WTC11 (cell line): Measurements from ENCODE around the gene UBE2D2. TPM values are rescaled to one million over a fixed set of nuclear protein-coding genes. Genes with fewer than 3 reads are reported as not detected.

Experiments used
- ATAC-seq: fragments of 200-7000 bp; cut with Tn5 transposase; 2 replicates; pipeline ENCODE4 v1.10.0; 2021; ENCODE audit warnings: mild to moderate bottlenecking, moderate library complexity
- CTCF ChIA-PET: fragments of 300-600 bp; sonication (Branson Sonifier 250); formaldehyde crosslinking; loops from one replicate; lab custom pipeline; 2021; ENCODE audit warnings: antibody characterized with exemption; lab: Charles Lee
- POLR2A ChIA-PET: fragments of 350-600 bp; sonication (Branson Sonifier 250); formaldehyde crosslinking; loops from one replicate; lab custom pipeline; 2021; ENCODE audit warnings: antibody characterized with exemption; lab: Charles Lee
- DNase-seq: peaks from one replicate; pipeline ENCODE4 v3.0.0; 2021; ENCODE audit warnings: low spot score
- H3K27ac Mint-ChIP-seq: 2 replicates; pipeline ENCODE4 v1.8.0; 2021; ENCODE audit warnings: mixed read lengths
- H3K27me3 Mint-ChIP-seq: 2 replicates; pipeline ENCODE4 v1.8.0; 2021; ENCODE audit warnings: low read depth, mild to moderate bottlenecking, moderate library complexity, mixed read lengths
- H3K36me3 Mint-ChIP-seq: 2 replicates; pipeline ENCODE4 v1.8.0; 2021; ENCODE audit warnings: mixed read lengths
- H3K4me1 Mint-ChIP-seq: 2 replicates; pipeline ENCODE4 v1.8.0; 2022; ENCODE audit warnings: mixed read lengths
- H3K4me3 Mint-ChIP-seq: 2 replicates; pipeline ENCODE4 v1.8.0; 2021; ENCODE audit warnings: mild to moderate bottlenecking, moderate library complexity, mixed read lengths
- H3K9me3 Mint-ChIP-seq: 2 replicates; pipeline ENCODE4 v1.8.0; 2021; ENCODE audit warnings: mixed read lengths
- AFF4 ChIP-seq: sonication (generic); formaldehyde crosslinking; IDR thresholded peaks from 2 replicates; pipeline ENCODE4 v1.8.1; 2023; ENCODE audit warnings: mild to moderate bottlenecking, missing genetic modification reagents, borderline replicate concordance
- ARID4B ChIP-seq: sonication (generic); formaldehyde crosslinking; IDR thresholded peaks from 2 replicates; pipeline ENCODE4 v1.8.0; 2023; ENCODE audit warnings: missing genetic modification reagents, mild to moderate bottlenecking, borderline replicate concordance
- ATF1 ChIP-seq: sonication (generic); formaldehyde crosslinking; IDR thresholded peaks from 2 replicates; pipeline ENCODE4 v1.8.1; 2023; ENCODE audit warnings: mild to moderate bottlenecking, moderate library complexity, missing genetic modification reagents
- ETV6 ChIP-seq: sonication (generic); formaldehyde crosslinking; IDR thresholded peaks from 2 replicates; pipeline ENCODE4 v1.8.1; 2022; ENCODE audit warnings: mild to moderate bottlenecking, missing genetic modification reagents
- FOXJ3 ChIP-seq: sonication (generic); formaldehyde crosslinking; IDR thresholded peaks from 2 replicates; pipeline ENCODE4 v1.9.0; 2021; ENCODE audit warnings: missing genetic modification reagents, mild to moderate bottlenecking, borderline replicate concordance
- GABPB1 ChIP-seq: sonication (generic); formaldehyde crosslinking; IDR thresholded peaks from 2 replicates; pipeline ENCODE4 v1.8.1; 2023; ENCODE audit warnings: mild to moderate bottlenecking, missing genetic modification reagents
- GTF2I ChIP-seq: fragments of 250-450 bp; sonication (Bioruptor Pico); conservative IDR thresholded peaks from 2 replicates; pipeline ENCODE4 v1.4.0; 2021; ENCODE audit warnings: mild to moderate bottlenecking
- PRRX2 ChIP-seq: fragments of 250-450 bp; sonication (Bioruptor Pico); IDR thresholded peaks from 2 replicates; pipeline ENCODE4 v1.8.0; 2021; ENCODE audit warnings: mild to moderate bottlenecking
- RELA ChIP-seq: sonication (generic); formaldehyde crosslinking; IDR thresholded peaks from 2 replicates; pipeline ENCODE4 v1.8.1; 2022; ENCODE audit warnings: missing genetic modification reagents, mild to moderate bottlenecking, borderline replicate concordance
- SMAD4 ChIP-seq: sonication (generic); formaldehyde crosslinking; IDR thresholded peaks from 2 replicates; pipeline ENCODE4 v1.8.0; 2022; ENCODE audit warnings: mild to moderate bottlenecking, missing genetic modification reagents
- SP1 ChIP-seq: sonication (generic); formaldehyde crosslinking; conservative IDR thresholded peaks from 2 replicates; pipeline ENCODE4 v1.8.1; 2022; ENCODE audit warnings: missing genetic modification reagents
- TEAD1 ChIP-seq: sonication (generic); formaldehyde crosslinking; IDR thresholded peaks from 2 replicates; pipeline ENCODE4 v1.8.0; 2022; ENCODE audit warnings: mild to moderate bottlenecking, missing genetic modification reagents
- ZBTB43 ChIP-seq: sonication (generic); formaldehyde crosslinking; IDR thresholded peaks from 2 replicates; pipeline ENCODE4 v1.8.1; 2023; ENCODE audit warnings: mild to moderate bottlenecking, missing genetic modification reagents
- ZNF121 ChIP-seq: sonication (generic); formaldehyde crosslinking; IDR thresholded peaks from 2 replicates; pipeline ENCODE4 v1.8.0; 2023; ENCODE audit warnings: missing genetic modification reagents
- ZNF263 ChIP-seq: sonication (generic); formaldehyde crosslinking; IDR thresholded peaks from 2 replicates; pipeline ENCODE4 v1.8.1; 2022; ENCODE audit warnings: low read depth, mild to moderate bottlenecking, moderate library complexity, missing genetic modification reagents
- ZNF416 ChIP-seq: fragments of 250-450 bp; sonication (Bioruptor Pico); IDR thresholded peaks from 2 replicates; pipeline ENCODE4 v1.9.0; 2021; ENCODE audit warnings: mild to moderate bottlenecking, inconsistent platforms
- ZNF423 ChIP-seq: fragments of 250-450 bp; sonication (Bioruptor Pico); IDR thresholded peaks from 2 replicates; pipeline ENCODE4 v2.1.2; 2022; ENCODE audit warnings: mild to moderate bottlenecking, moderate library complexity
- total RNA-seq: library from RNA; stranded (reverse); gene quantifications from 3 replicates; pipeline ENCODE4 v1.2.3, GENCODE V29; 2021
- TF ChIP-seq, protein P1 (sequence below): fragments of 250-450 bp; sonication (Bioruptor Pico); IDR thresholded peaks from 2 replicates; pipeline ENCODE4 v1.9.0; 2021; ENCODE audit warnings: mild to moderate bottlenecking
- TF ChIP-seq, protein P2 (sequence below): fragments of 250-450 bp; sonication (Bioruptor Pico); IDR thresholded peaks from 2 replicates; pipeline ENCODE4 v2.1.2; 2022; ENCODE audit warnings: mild to moderate bottlenecking, moderate library complexity

The UBE2D2 gene
- total RNA-seq, 1 experiment from 2014 or later = 183 TPM

- TF ChIP-seq ARID4B (CRISPR knock-in tag) (peak; percentile 85), ZNF263 (CRISPR knock-in tag) (0 out of 2 replicates have a peak, but pooled peaks have one; percentile 9), ATF1 (CRISPR knock-in tag) (no peak), TEAD1 (CRISPR knock-in tag) (peak; percentile 81), ZNF423 (no peak), GABPB1 (CRISPR knock-in tag) (peak; percentile 84), RELA (peak; percentile 80; the same call in 1 of the 2 replicates), ZNF416 (CRISPR knock-in tag) (0 out of 2 replicates have a peak, but pooled peaks have one; percentile 76)
- TF ChIP-seq, all 79 proteins: peak for 34
These were observed 43.2 kb upstream of the UBE2D2 start (continued) for GRCh38 chr5:139517683-139518564.

DNA sequence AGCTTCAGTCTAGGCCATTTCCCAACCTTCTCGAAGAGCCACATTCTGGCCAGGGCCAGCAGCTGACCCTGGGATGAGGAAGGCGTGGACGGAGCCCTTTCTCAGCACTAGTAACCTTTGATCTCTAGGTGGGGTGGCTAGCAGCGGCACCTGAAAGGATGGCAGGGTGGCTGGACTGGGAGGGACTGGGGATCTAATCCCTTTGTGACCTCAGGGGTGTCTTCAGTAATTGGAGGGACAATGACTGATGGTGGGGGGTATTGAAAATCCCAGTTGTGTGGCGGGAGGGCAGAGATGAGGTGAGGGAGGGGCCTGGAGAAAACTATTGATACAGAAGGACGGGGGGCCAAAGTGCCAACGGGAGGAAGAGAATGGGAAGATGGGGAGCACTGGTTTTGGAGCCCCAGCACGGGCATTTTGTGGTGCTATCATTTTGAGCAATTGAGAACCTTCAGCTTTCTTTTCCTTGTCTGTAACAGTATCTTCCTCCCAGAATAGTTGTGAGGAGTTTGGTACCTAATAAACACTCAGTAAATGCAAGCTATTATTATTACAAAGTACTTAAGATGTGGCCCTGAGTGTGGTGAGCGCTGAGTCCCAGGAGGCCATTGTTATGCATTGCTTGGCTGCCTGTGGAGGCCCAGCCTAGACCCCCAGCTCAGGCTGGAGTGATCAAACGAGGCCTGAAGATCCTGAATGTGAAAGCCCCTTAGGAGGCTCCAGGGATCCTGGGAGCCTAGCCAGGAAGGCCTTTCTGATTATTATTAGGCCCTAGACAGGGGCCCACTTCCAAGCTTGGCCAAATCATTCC, 37.3 kb upstream of the UBE2D2 start:
- POLR2A ChIA-PET = interaction anchor here (2.2 kb wide), 1 partner anchor 37 kb away, joined by 12 read pairs; the partner anchor contains the start of gene UBE2D2
- TF ChIP-seq ZNF121 (no peak), AFF4 (no peak), ETV6 (CRISPR knock-in tag) (peak; percentile 40; the same call in 1 of the 2 replicates), ZNF423 (peak; percentile 99), PRRX2 (CRISPR knock-in tag) (0 out of 2 replicates have a peak, but pooled peaks have one; percentile 26), FOXJ3 (CRISPR knock-in tag) (0 out of 2 replicates have a peak, but pooled peaks have one; percentile 15), ZBTB43 (CRISPR knock-in tag) (peak; percentile 51; the same call in 1 of the 2 replicates), SP1 (CRISPR knock-in tag) (no peak), SMAD4 (CRISPR knock-in tag) (no peak), TEAD1 (CRISPR knock-in tag) (peak; percentile 51; the same call in 1 of the 2 replicates), GTF2I (CRISPR knock-in tag) (peak; percentile 74; the same call in 1 of the 2 replicates)
- TF ChIP-seq, protein P1, sequence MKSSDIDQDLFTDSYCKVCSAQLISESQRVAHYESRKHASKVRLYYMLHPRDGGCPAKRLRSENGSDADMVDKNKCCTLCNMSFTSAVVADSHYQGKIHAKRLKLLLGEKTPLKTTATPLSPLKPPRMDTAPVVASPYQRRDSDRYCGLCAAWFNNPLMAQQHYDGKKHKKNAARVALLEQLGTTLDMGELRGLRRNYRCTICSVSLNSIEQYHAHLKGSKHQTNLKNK (CRISPR knock-in tag) = peak; percentile 58; the same call in 1 of the 2 replicates
- TF ChIP-seq, protein P2, sequence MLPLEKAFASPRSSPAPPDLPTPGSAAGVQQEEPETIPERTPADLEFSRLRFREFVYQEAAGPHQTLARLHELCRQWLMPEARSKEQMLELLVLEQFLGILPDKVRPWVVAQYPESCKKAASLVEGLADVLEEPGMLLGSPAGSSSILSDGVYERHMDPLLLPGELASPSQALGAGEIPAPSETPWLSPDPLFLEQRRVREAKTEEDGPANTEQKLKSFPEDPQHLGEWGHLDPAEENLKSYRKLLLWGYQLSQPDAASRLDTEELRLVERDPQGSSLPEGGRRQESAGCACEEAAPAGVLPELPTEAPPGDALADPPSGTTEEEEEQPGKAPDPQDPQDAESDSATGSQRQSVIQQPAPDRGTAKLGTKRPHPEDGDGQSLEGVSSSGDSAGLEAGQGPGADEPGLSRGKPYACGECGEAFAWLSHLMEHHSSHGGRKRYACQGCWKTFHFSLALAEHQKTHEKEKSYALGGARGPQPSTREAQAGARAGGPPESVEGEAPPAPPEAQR = peak; percentile 71; the same call in 1 of the 2 replicates

More for the DNA sequence above, 37.3 kb upstream of the UBE2D2 start:
- H3K4me3 Mint-ChIP-seq = peak overlapping the region; percentile 51
- H3K9me3 Mint-ChIP-seq = no peaks in the 10 kb centered on the region
- CTCF ChIA-PET = interaction anchor here (0.5 to 2.6 kb wide), 14 partner anchors 10 to 242 kb away, joined by 3 to 14 read pairs (median 4); partner anchors contain the start of genes DNAJC18, STING1 and UBE2D2
- no peaks in the 10 kb centered on the region for H3K36me3 Mint-ChIP-seq
- H3K27ac Mint-ChIP-seq = peak overlapping the region; percentile 92
- H3K27me3 Mint-ChIP-seq = peaks cover 26% of the 10 kb centered on the region
- peaks cover 77% of the 10 kb centered on the region for H3K4me1 Mint-ChIP-seq
- DNase-seq (peak; percentile 71), ATAC-seq (peak; percentile 94)
